OCI-LY7 (cell line): ENCODE measurements around the gene SGMS1. TPM values are rescaled to one million over a fixed set of nuclear protein-coding genes. Genes with fewer than 3 reads are reported as not detected.
"Not testable (repeated sequence)": the region's sequence is repeated elsewhere in the genome, so short reads cannot be mapped to it uniquely, and the experiment has no call there.

Experiments used
- BruUV-seq: library from RNA; stranded (reverse); fragments of 400-500 nt; replicated peaks from 2 replicates; lab custom pipeline; 2021; lab: Mats Ljungman, UMichigan
- CTCF ChIA-PET: fragments of 300-600 bp; sonication (Branson Sonifier 250); formaldehyde crosslinking; loops from one replicate; lab custom pipeline; 2022; ENCODE audit warnings: antibody characterized with exemption; ENCODE audit not compliant: unreplicated experiment; lab: Charles Lee
- POLR2A ChIA-PET: fragments of 300-600 bp; sonication (Branson Sonifier 250); formaldehyde crosslinking; loops from one replicate; lab custom pipeline; 2022; ENCODE audit warnings: antibody characterized with exemption; lab: Charles Lee
- DNase-seq: peaks from one replicate; pipeline ENCODE4 v3.0.0-alpha.2; 2015; ENCODE audit warnings: low spot score
- H2AFZ ChIP-seq: fragments of 200-600 bp; sonication (generic), shearing (Covaris generic); 2 replicates; pipeline ENCODE4 v1.6.1; 2014; ENCODE audit warnings: mild to moderate bottlenecking, antibody characterized with exemption, low read length, moderate library complexity
- H3K27ac ChIP-seq: fragments of 200-600 bp; sonication (generic); 2 replicates; pipeline ENCODE4 v1.5.1; 2014; ENCODE audit warnings: mixed run types, low read depth, mild to moderate bottlenecking, moderate library complexity, low read length, inconsistent platforms; ENCODE audit not compliant: poor library complexity, severe bottlenecking
- H3K36me3 ChIP-seq: fragments of 200-600 bp; sonication (generic); 2 replicates; pipeline ENCODE4 v1.6.1; 2014; ENCODE audit warnings: mild to moderate bottlenecking, antibody characterized with exemption, low read length, moderate library complexity, mixed read lengths; ENCODE audit not compliant: insufficient read depth
- H3K4me1 ChIP-seq: fragments of 200-600 bp; sonication (generic); 2 replicates; pipeline ENCODE4 v1.5.1; 2014; ENCODE audit warnings: mild to moderate bottlenecking, low read length; ENCODE audit not compliant: insufficient read depth, poor library complexity, severe bottlenecking
- H3K4me2 ChIP-seq: fragments of 200-600 bp; sonication (generic); 2 replicates; pipeline ENCODE4 v1.6.1; 2014; ENCODE audit warnings: mild to moderate bottlenecking, low read length
- H3K4me3 ChIP-seq: fragments of 200-600 bp; sonication (generic); 2 replicates; pipeline ENCODE4 v1.5.1; 2014; ENCODE audit warnings: mild to moderate bottlenecking, low read depth, low read length; ENCODE audit not compliant: poor library complexity, severe bottlenecking
- H3K79me2 ChIP-seq: fragments of 200-600 bp; sonication (generic); 2 replicates; pipeline ENCODE4 v1.6.1; 2016; ENCODE audit warnings: low read depth, mild to moderate bottlenecking, low read length, moderate library complexity, mixed read lengths; ENCODE audit not compliant: insufficient read depth
- H3K9me2 ChIP-seq: fragments of 200-600 bp; sonication (generic); 2 replicates; pipeline ENCODE4 v1.6.1; 2016; ENCODE audit warnings: mild to moderate bottlenecking, low read length, mixed read lengths; ENCODE audit not compliant: insufficient read depth
- H3K9me3 ChIP-seq: fragments of 200-600 bp; sonication (generic); 2 replicates; pipeline ENCODE4 v1.6.1; 2014; ENCODE audit warnings: mild to moderate bottlenecking, mixed run types, low read length, mixed read lengths
- H4K20me1 ChIP-seq: fragments of 200-600 bp; sonication (generic); 2 replicates; pipeline ENCODE4 v1.6.1; 2014; ENCODE audit warnings: mild to moderate bottlenecking, antibody characterized with exemption, low read length, moderate library complexity, mixed read lengths; ENCODE audit not compliant: insufficient read depth
- CTCF ChIP-seq: fragments of 200-600 bp; sonication (generic); conservative IDR thresholded peaks from 2 replicates; pipeline ENCODE4 v1.5.1; 2014; ENCODE audit warnings: mild to moderate bottlenecking, antibody characterized with exemption, low read length, moderate library complexity, mixed read lengths
- EZH2phosphoT487 ChIP-seq: fragments of 200-600 bp; sonication (generic); IDR thresholded peaks from 2 replicates; pipeline ENCODE4 v1.6.1; 2018; ENCODE audit warnings: low read depth, borderline replicate concordance, mild to moderate bottlenecking, mixed run types, antibody characterized with exemption, low read length, moderate library complexity, mixed read lengths
- intact Hi-C: fragments of 100-400 bp; cut with micrococcal nuclease; formaldehyde crosslinking; loops from one replicate; pipeline ENCODE4 v1.10.0; 2022; ENCODE audit not compliant: unreplicated experiment
- total RNA-seq, 2 experiments: library from RNA; depleted of rRNA in 1 of 2; stranded (reverse); fragments of >200 nt in 1 of 2; shearing (Covaris generic) in 1 of 2; gene quantifications; 2 replicates each; pipeline ENCODE4 v1.2.3, GENCODE V29; 2014 to 2022

SGMS1 gene
- total RNA-seq, 2 experiments from 2014 or later = 45.4 to 57.5 TPM

GRCh38 chr10:50550291-50550839, 73.4 kb downstream of the SGMS1 start:
- BruUV-seq = no TSS peak
- intact Hi-C loops = loop anchor here (5.0 kb wide), 1 partner anchor 332 kb away; no protein-coding TSS in a partner anchor
- H4K20me1 ChIP-seq = no peaks in the 10 kb centered on the region; the same call in 1 of the 2 replicates
- no peak for TF ChIP-seq EZH2phosphoT487
- no peak for TF ChIP-seq CTCF
- H3K79me2 ChIP-seq = peaks cover 16% of the 10 kb centered on the region; the same call in 1 of the 2 replicates
- no peak overlapping the region for H3K4me3 ChIP-seq
- H3K36me3 ChIP-seq = no peaks in the 10 kb centered on the region
- peaks cover 7% of the 10 kb centered on the region for H3K4me1 ChIP-seq
- no peaks in the 10 kb centered on the region for H3K9me2 ChIP-seq
- H3K4me2 ChIP-seq = no peak overlapping the region
- ChIA-PET POLR2A (interaction anchor here (0.7 kb wide), 1 partner anchor 87 kb away, joined by 3 read pairs; no protein-coding TSS in a partner anchor), CTCF (no interaction called here)
- peaks cover 11% of the 10 kb centered on the region; the same call in 1 of the 2 replicates for H3K9me3 ChIP-seq
- H2AFZ ChIP-seq = no peak overlapping the region
- DNase-seq = no peak
- no peak overlapping the region for H3K27ac ChIP-seq

GRCh38 chr10:50549186-50549585, 74.6 kb downstream of the SGMS1 start:
- POLR2A ChIA-PET = not testable (repeated sequence)

GRCh38 chr10:50548481-50548880, 75.3 kb downstream of the SGMS1 start:
- DNase-seq, H3K36me3 ChIP-seq, H4K20me1 ChIP-seq, H3K27ac ChIP-seq, CTCF ChIA-PET, H3K4me1 ChIP-seq, H2AFZ ChIP-seq, H3K4me2 ChIP-seq, H3K4me3 ChIP-seq, BruUV-seq, POLR2A ChIA-PET, intact Hi-C loops, H3K9me2 ChIP-seq: not testable (repeated sequence)
- Histone ChIP-seq H3K9me3 (peaks cover 11% of the 10 kb centered on the region; the same call in 1 of the 2 replicates), H3K79me2 (peaks cover 22% of the 10 kb centered on the region)

More at GRCh38 chr10:50549186-50549585, 74.6 kb downstream of the SGMS1 start:
- DNase-seq, H3K4me1 ChIP-seq, intact Hi-C loops, H3K4me3 ChIP-seq, BruUV-seq, H3K27ac ChIP-seq, H2AFZ ChIP-seq, CTCF ChIA-PET, H3K9me2 ChIP-seq, H3K4me2 ChIP-seq, H3K36me3 ChIP-seq, H4K20me1 ChIP-seq: not testable (repeated sequence)
- Histone ChIP-seq H3K79me2 (peaks cover 19% of the 10 kb centered on the region), H3K9me3 (peaks cover 11% of the 10 kb centered on the region; the same call in 1 of the 2 replicates)

GRCh38 chr10:50546287-50546686, 77.5 kb downstream of the SGMS1 start:
- H4K20me1 ChIP-seq, intact Hi-C loops, H3K36me3 ChIP-seq, H3K9me2 ChIP-seq, POLR2A ChIA-PET, H2AFZ ChIP-seq, H3K4me2 ChIP-seq, DNase-seq, H3K4me3 ChIP-seq, CTCF ChIA-PET, BruUV-seq, H3K4me1 ChIP-seq, H3K27ac ChIP-seq: not testable (repeated sequence)
- Histone ChIP-seq H3K79me2 (peaks cover 22% of the 10 kb centered on the region), H3K9me3 (peaks cover 11% of the 10 kb centered on the region; the same call in 1 of the 2 replicates)
